Skeletal muscle tissue (tissue), 4 donors: ENCODE data around the gene MXD4. TPM values are rescaled to one million over a fixed set of nuclear protein-coding genes. Genes with fewer than 3 reads are reported as not detected.
A peak's percentile ranks its signal among the peaks of the same experiment; 100 is the strongest.

Experiments
- H3K27ac ChIP-seq: one replicate; pipeline ENCODE4 v1.7.0; 2013; ENCODE audit warnings: mild to moderate bottlenecking, low read depth, low read length, inconsistent platforms
- H3K27me3 ChIP-seq, 3 donors: one replicate each; pipeline ENCODE4 v1.7.0; 2013; ENCODE audit warnings: low read length in 3 of 3; ENCODE audit not compliant: control insufficient read depth in 3 of 3, insufficient read depth in 3 of 3
- H3K36me3 ChIP-seq, 3 donors: one replicate each; pipeline ENCODE4 v1.7.0; 2013; ENCODE audit warnings: low read length in 3 of 3; ENCODE audit not compliant: control insufficient read depth in 3 of 3, insufficient read depth in 3 of 3
- H3K4me1 ChIP-seq, 3 donors: one replicate each; pipeline ENCODE4 v1.7.0; 2013; ENCODE audit warnings: low read length in 3 of 3, mild to moderate bottlenecking in 3 of 3; ENCODE audit not compliant: control insufficient read depth in 3 of 3, insufficient read depth in 3 of 3
- H3K4me3 ChIP-seq, 3 donors: one replicate each; pipeline ENCODE4 v1.7.0; 2013; ENCODE audit warnings: low read length in 3 of 3
- H3K9ac ChIP-seq, 3 donors: one replicate each; pipeline ENCODE4 v1.7.0; 2013; ENCODE audit warnings: low read length in 3 of 3, mild to moderate bottlenecking in 3 of 3, moderate library complexity in 2 of 3, low read depth in 1 of 3
- H3K9me3 ChIP-seq, 3 donors: one replicate each; pipeline ENCODE4 v1.7.0; 2013; ENCODE audit warnings: low read length in 3 of 3; ENCODE audit not compliant: control insufficient read depth in 3 of 3
- total RNA-seq: library from RNA; depleted of rRNA; stranded (reverse); fragments of >200 nt; gene quantifications from one replicate; pipeline ENCODE4 v1.2.3, GENCODE V29; 2014
- donor health status: Osteomylitis.

The MXD4 gene
- total RNA-seq, 1 donor from 2014 or later: 21.4 TPM

DNA sequence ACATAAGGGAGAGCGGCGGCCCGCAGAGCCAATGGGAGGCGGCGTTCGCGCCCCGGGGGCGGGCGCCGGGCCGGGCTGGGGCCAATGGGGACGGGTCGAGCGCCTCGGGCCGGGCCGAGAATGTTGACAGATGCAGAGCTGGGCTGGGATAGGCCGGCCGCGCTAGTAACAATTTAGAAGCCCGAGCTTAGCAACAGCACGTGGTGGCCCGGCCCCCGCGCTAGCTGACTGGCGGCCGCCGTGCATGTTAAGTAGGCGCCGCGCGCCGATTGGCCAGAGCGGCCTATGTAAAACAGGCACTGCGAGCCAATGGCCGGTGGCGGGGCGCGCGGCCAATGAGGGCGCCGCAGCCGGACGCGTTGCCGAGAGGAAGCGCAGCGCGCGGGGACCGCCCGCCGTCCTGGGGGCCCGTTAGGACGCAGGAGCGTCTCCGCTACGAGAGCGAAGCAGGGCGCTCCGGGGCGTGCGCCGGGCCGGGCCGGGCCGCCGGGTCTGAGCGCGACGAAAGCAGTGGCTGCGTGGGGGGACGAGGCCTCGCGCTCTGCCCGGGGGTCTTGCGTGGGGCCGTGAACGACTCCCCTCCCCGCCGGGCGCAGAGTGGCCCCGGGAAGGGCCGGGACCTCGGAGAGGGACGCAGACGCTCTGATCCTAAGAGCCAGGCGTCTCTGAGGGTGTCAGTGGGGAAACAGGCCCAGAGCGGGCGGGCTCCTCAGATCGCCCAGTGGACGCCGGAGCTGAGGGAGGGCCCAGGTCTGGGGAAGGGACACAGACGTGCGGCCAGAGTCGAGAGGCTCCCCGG lies 435 bp upstream of the MXD4 start:
- Histone ChIP-seq H3K4me1 (peaks cover 69 to 80% (median 80%) of the 10 kb centered on the region in 3 donors), H3K27me3 (no peaks in the 10 kb centered on the region), H3K4me3 (peak overlapping the region; percentile 72 to 85 (median 81)), H3K27ac (peak overlapping the region; percentile 93), H3K36me3 (peaks cover 9 to 14% (median 9%) of the 10 kb centered on the region in 3 donors), H3K9me3 (no peaks in the 10 kb centered on the region), H3K9ac (peak overlapping the region; percentile 87 to 96 (median 94))

DNA sequence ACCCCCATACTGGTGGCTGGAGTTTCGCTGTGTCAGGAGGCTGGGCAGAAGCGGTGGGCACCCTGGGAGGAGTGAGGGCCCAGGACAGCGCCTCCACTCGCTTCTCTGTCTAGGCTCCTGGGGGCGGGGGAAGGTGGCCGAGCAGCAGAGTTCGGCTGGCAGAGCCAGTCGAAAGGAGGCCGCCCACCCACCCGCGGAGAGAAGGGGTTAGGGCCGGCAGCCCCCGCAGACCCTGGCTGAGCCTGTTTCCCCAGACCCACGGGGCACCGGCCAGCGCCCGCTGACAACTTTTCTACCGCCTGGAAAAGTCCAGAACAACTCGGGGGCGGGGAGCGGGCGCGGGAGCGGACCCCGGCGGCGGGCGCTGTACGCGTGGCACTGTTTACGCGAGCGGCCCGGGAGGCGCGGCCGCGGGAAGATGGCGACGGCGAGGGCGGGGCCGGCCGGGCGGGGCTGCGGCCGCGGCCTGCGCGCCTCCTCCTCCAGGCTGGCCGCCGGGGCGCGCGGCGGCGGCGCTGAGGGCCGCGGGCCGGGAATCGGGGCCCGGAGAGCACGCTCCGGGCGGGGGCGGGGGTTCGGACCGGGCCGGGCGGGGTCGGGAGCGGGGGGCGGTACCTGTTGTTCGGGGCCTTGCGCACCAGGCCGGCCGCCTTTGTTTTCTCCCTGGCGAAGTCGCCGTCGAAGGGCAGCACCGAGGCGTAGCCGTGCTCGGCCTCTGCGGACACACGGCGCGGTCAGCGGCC lies 628 bp downstream of the MXD4 start:
- Histone ChIP-seq H3K9me3 (no peaks in the 10 kb centered on the region), H3K9ac (peak overlapping the region; percentile 80 to 89 (median 88)), H3K27ac (peak overlapping the region; percentile 71), H3K27me3 (no peaks in the 10 kb centered on the region), H3K4me3 (peak overlapping the region; percentile 70 to 81 (median 79)), H3K4me1 (peaks cover 79 to 83% (median 80%) of the 10 kb centered on the region in 3 donors), H3K36me3 (peaks cover 11 to 17% (median 12%) of the 10 kb centered on the region in 3 donors)

DNA sequence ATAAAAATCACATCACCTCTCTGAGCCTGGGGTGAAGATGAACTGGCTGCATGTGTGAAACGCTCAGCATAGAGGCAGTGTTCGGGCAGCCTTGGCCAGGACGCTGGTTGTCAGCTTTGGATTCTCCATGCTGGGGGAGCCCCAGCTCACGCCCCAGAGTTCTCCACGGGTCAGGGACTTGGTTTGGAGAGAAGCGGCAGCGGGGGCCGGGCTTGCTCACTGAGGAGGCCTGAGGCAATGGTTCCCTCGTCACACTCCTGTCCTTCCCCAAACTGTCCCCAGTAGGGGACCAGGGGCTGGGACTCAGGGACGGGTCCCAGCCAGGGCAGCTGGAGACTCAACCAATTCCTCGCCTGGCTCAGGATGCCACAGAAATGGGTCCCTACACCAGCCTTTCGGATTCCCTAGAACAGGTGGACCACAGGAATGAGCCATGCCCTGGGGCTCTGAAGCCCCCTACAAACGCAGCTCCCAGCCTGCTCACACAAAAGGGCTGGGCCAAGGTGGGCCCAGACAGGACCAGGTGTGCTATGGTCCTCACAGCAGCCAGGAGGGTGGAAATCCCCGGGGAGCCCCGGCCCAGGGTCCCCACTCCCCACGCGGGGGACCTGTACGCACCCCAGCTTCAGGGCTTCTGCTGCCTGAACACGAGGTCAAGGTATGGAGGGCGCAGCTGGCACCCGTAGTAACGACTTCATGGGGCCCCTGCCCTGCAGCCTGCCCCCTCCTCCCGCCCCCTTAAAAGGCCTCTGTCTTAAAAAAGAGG lies 1.4 kb downstream of the MXD4 start:
- H3K9ac ChIP-seq: peak overlapping the region; percentile 25 to 89 (median 80)
- no peaks in the 10 kb centered on the region for H3K9me3 ChIP-seq
- H3K27ac ChIP-seq: peak overlapping the region; percentile 62
- no peaks in the 10 kb centered on the region for H3K27me3 ChIP-seq
- H3K4me1 ChIP-seq: peaks cover 80 to 83% (median 80%) of the 10 kb centered on the region in 3 donors
- peaks cover 11 to 17% (median 12%) of the 10 kb centered on the region in 3 donors for H3K36me3 ChIP-seq
- H3K4me3 ChIP-seq: peak overlapping the region; percentile 70 to 81 (median 79)

DNA sequence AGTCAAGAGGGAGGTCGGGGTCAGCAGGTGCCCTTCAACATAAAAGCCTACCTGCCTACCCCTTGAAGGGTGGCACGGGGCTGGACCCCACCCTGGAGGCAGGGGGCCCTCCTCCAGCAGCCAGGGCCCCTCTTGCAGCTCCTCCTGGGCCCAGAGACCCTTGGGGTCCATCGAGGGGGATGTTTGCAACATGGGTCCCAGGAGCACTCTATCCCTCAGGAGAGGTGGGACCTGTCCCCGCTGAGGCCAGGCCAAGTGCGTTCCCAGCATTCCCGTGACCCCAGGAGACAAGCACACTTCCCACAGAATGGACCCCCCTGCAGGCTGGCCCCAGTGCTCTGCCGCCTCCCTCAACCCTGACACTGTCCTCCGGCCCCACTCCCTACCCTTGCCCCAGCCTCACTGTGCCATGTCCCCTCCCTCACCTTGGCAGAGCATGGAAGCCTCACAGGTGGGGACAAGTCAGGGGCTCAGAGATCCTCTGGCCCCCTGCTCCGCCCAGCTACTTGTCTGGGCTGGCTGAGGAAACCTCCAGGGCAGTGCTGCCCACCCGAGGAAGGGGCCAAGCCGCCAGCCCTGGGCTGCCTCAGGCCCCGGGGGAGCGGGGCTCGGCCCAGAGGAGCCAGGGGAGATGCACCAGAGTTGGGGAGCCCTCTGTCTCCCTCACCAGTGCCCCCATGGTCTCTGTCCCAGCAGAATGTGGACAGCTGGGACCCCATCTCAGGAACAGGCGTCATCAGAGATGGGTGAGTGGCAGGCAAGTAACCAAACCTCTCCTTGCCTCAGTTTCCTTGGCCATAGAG lies 2.2 kb downstream of the MXD4 start:
- Histone ChIP-seq H3K9ac (peak overlapping the region; percentile 25 to 89 (median 80)), H3K36me3 (peaks cover 15 to 21% (median 16%) of the 10 kb centered on the region in 3 donors), H3K27ac (peak overlapping the region; percentile 62), H3K4me3 (peak overlapping the region; percentile 70 to 81 (median 79)), H3K27me3 (no peaks in the 10 kb centered on the region), H3K4me1 (peaks cover 79 to 83% (median 79%) of the 10 kb centered on the region in 3 donors), H3K9me3 (no peaks in the 10 kb centered on the region)

DNA sequence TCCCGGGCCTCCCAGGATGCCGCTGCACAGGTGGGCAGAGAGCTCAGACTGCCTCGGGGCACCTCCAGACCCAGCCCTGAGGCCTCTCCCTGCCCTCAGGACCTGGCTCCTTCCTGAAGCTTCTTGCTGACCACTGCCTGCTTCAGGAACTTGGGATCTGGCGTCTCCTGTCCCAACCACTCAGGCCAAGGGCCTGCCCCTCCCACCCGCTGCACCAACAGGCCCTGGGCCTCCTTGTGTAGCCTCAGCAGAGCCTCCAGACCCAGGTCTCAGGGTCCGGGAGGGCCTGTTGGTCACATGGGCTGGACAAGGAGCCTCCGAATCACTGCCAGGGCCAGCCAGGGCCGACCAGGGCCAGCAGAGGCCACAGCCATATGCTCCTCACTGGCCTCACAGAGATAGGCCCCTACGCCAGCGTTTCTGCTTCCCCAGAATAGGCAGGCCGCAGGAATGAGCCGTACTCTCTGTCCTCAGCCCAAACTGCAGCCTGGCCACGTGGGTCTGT lies 2.8 kb downstream of the MXD4 start:
- Histone ChIP-seq H3K36me3 (peaks cover 19 to 27% (median 20%) of the 10 kb centered on the region in 3 donors), H3K9me3 (no peaks in the 10 kb centered on the region), H3K4me1 (peaks cover 75 to 79% (median 77%) of the 10 kb centered on the region in 3 donors), H3K27me3 (no peaks in the 10 kb centered on the region), H3K4me3 (peak overlapping the region in 2 of 3 donors; percentile 29 to 31), H3K27ac (no peak overlapping the region), H3K9ac (peak overlapping the region in 1 of 3 donors; percentile 89)

DNA sequence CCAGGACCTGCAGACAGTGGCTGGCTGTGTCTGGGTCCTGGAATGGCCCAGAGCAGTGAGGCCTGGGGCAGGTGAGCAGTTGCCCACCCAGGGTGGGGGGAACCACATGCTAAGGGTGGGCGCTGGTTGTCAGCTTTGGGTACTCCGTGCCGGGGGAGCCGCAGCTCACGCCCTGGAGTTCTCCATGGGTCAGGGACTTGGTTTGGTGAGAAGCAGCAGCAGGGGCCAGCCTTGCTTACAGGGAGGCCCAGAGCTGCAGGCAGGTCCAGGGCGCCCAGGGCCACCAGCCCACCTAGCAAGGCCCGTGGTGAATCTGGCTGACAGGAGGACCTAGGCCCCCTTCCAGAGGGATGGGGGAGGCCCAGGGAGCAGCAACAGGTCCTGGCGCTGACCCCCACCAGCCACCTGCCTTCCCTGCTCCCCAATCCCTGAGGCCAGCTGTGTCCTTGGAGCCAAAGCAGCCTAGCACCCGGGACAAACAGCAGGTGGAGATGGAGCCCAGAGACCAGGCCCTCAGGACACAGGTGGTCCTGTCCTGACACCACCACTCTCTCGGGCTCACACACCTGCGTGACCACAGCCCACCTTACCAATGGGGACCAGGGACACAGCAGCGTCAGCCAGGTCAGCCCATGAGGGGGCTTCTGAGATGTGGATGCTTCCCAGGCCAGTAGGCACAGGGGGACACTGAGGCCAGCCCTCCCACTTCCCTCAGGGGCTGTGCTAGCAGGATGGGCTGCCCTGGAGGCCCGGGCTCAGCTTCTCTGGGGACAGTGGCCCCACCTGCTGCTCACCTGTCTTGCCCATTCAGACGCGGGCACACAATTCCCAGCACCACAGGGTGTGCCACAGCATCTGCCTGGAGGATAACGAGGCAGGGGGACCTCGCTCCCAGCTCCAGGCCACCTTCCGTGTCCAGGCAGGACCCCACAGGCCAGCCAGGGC lies 3.5 kb downstream of the MXD4 start:
- Histone ChIP-seq H3K4me3 (no peak overlapping the region), H3K4me1 (peaks cover 70 to 78% (median 72%) of the 10 kb centered on the region in 3 donors), H3K9me3 (no peaks in the 10 kb centered on the region), H3K27ac (peak overlapping the region; percentile 47), H3K9ac (peak overlapping the region in 2 of 3 donors; percentile 33 to 89), H3K36me3 (peaks cover 19 to 34% (median 25%) of the 10 kb centered on the region in 3 donors), H3K27me3 (no peaks in the 10 kb centered on the region)

DNA sequence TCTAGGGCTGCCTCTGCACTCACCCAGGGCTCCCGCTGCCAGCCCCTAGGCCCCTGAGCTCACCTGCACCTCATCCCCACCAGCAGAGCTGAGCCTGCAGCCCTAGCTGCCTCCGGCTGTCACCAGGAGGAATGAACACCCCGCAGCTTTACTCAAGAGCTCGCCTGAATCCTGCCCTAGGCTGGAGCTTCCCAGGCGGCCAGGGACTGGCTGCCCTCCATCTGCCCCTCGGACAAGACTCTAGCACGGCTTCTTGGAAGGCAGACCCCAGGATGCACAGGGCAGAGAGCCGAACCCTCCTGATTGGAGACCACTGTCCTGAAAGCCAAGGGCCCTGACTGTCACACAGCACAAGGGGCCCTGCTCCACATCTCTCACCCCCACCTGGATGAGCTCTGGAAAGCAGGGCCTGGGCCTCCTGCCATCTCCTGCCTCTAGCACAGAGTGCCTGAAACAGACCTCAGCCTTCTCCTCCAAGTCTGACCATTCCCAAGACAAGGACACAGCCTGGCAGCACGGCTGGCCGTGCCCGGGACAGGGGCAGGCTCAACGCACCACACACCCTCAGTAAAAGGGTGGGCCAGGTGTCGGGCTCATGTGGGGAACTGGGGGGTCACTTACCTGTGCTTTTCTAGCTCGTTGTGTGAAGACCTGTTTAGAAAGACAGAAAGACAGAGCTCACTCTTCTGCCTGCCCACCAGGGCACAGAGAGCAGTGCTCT lies 4.4 kb downstream of the MXD4 start:
- peak overlapping the region; percentile 47 for H3K27ac ChIP-seq
- peaks cover 64 to 75% (median 73%) of the 10 kb centered on the region in 3 donors for H3K4me1 ChIP-seq
- peak overlapping the region; percentile 33 to 72 (median 38) for H3K9ac ChIP-seq

DNA sequence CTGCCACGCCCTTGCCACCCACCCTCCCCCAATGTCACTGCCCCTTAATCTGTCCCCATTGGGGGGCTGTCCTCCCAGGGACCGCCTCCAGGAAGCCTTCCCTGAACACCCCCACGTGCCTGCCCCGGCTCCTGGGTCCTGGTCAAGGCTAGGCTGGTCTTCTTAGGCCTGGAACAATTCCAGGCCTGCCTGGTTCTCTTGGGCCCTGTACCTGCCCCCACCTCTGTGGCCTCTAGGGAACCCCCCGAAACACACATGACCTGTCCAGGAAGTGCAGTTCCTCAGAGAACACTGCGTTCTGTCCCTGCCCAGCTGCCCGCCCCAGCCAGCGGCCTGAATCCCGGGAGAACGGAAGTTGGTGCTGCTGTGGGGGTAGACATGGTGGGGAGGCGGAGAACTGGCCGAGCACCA lies 5.1 kb downstream of the MXD4 start:
- Histone ChIP-seq H3K27me3 (no peaks in the 10 kb centered on the region), H3K9ac (peak overlapping the region in 2 of 3 donors; percentile 38 to 73), H3K27ac (peak overlapping the region; percentile 47), H3K4me3 (no peak overlapping the region), H3K9me3 (no peaks in the 10 kb centered on the region), H3K36me3 (peaks cover 27 to 42% (median 31%) of the 10 kb centered on the region in 3 donors), H3K4me1 (peaks cover 64 to 74% (median 72%) of the 10 kb centered on the region in 3 donors)

More for the DNA sequence above, 4.4 kb downstream of the MXD4 start:
- Histone ChIP-seq H3K27me3 (no peaks in the 10 kb centered on the region), H3K36me3 (peaks cover 23 to 35% (median 31%) of the 10 kb centered on the region in 3 donors), H3K4me3 (no peak overlapping the region), H3K9me3 (no peaks in the 10 kb centered on the region)
